NCI-H82 (cell line): ENCODE measurements around the gene CPZ.
"Not testable (repeated sequence)": the region's sequence is repeated elsewhere in the genome, so short reads cannot be mapped to it uniquely, and the experiment has no call there.

Experiments
- DNase-seq: peaks from one replicate; lab custom pipeline; 2025; lab: John Stamatoyannopoulos, UW

The CPZ gene

DNA sequence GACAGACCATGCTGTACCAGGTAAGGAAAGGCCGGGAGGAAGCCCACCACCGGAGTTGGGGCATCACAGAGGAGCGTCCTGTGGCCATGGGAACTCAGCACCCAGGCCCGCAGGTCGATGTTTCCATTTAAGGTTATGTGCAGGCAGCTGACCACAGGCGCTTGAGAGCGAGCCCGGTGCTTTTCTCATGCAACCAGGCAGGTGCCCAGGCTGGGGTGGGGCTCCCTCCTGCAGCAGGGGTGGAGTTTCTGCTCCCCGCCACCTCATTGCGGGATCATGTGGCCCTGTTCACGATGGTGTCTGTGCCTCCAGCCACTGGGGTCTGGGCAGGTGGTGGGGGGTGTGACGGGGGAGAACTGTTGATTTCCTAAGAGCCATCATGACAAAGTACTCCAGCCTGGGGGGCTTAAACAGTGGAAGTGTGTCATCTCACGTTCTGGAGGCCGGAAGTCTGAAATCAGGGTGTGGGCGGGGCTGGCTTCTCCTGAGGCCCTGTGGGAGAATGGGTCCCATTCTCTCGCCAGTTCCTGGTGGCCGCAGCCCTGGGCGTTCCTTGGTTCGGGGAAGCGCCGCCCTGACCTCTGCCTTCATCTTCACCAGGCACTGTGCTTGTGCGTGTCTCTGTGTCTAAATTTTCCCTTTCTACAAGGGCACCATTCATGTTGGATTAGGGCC is 60.9 kb downstream of the CPZ start:
- DNase-seq, result no peak

DNA sequence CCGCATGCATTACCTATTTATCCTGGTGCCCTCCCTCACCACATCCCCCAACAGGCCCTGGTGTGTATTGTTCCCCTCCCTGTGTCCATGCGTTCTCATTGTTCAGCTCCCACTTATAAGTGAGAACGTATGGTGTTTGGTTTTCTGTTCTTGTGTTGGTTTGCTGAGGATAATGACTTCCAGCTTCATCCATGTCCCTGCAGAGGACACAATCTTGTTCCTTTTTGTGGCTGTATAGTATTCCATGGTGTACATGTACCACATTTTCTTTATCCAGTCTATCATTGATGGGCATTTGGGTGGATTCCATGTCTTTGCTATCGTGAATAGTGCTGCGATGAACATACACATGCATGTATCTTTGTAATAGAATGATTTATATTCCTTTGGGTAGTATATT is 61.6 kb downstream of the CPZ start:
- DNase-seq, result not testable (repeated sequence)

DNA sequence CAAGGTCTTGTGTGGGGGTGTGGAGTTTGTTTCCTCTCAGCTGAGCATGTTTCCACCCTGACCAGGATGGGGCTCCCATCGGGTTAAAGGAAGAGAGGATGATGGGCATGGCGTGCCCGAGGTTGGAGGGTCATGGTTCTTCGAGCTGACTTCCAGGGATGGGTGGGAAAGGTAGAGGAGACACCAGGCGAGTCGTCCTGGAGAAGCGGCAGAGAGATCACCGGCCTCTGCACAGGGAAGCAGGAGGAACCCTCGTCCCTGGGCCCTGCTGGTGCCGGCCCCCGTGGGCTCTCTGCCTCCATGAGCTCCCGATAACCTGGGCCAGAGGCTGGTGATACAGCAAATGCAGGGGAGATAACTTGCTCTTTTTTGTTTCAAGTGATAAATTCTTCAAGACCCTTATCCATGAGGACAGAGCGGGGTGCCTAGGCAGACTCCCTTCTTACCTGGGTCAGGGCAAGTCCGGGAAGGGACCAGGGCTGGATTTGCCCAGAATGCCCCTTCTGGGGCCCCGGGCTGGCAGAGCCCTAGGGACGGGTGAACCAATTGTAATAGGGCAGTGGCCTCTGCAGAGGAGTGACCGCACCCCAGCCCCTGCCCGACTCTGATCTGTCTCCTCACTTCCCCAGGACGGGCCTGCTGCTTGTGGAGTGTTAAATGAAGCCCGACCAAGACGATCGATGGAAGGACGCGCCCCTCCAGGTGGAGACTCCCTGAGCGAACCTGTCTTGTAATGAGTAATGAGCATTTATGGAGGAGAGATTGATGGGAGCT is 63.0 kb downstream of the CPZ start:
- no peak for DNase-seq

DNA sequence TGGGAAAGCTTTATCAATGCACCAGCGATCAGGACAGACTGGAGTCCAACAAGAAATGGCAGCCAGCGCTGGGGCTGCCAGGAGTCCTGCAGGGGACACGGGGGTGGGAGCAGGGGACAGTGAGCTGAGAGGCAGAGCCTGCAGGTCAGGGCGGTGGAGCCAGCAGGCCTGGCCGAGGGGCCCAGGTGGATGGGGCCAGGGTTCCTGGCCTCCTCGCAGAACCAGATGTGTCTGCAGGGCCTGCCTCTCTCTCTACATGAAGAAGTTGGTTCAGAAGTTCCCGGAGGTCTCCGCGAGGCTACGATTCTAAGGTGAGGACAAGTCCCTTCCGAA is 63.6 kb downstream of the CPZ start:
- no peak for DNase-seq

DNA sequence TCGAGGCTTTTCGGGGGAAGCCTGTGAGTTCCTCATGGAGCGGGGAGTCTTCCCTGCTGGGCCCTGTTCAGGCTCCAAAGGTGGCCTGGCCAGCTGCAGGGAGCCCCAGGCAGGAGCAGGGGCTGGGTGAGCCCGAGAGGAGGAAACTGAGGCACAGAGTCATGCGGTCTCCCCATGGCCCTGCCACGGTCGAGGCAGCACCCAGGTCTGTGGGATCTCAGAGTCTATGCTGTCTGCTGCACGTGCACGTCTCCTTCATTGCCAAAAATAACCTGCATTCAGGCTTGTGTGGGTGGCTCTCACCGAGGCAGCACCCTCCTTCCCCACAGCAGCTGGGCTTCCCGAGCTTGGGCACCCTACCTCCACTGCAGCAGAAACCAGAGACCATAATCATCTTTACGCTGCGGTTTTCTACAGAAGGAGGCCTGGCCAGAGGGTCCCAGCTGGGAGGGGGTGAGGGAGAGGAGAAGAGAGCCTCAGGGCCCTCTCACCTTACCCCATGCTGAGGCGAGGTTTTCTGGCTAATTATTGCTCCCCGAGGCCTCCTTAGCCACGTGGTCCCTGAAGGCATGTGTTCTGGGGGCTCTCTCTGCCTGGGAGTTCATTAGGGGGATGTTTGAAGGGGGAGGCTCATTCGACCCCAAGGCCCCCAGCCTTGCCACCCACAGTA is 64.3 kb downstream of the CPZ start:
- DNase-seq, result no peak

DNA sequence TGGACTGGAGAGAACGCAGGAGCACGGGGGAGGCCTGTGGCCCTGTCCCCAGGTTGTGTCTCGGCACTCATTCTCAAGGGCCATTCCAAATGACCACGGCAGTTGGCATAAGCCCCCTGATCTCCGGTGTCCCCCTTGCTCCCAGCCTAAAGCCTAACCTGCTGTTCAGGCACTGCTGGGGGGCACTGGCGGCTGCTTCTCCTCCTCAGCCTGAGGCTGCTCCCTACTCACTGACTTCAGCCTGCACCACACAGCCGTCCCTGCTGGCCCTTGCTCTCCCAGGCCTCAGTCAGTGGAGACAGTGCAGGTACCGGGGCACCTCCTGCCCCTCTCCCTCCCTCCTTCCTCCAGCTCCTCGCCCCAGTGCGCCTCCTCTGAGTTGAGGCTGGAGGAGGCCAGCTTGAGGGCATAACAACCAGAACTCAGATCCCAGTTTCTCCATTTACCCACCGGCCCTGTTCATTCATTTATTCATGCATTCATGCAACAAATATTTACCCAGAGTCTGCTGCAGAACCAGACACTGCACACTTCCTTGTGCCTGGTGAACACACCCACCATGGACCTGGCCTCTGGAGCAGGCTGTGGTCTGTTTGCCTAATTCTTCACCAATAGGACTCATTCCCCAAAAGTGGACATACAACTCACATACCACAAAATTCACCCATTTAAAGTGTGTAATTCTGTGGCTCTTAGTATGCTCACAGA is 65.0 kb downstream of the CPZ start:
- no peak for DNase-seq

DNA sequence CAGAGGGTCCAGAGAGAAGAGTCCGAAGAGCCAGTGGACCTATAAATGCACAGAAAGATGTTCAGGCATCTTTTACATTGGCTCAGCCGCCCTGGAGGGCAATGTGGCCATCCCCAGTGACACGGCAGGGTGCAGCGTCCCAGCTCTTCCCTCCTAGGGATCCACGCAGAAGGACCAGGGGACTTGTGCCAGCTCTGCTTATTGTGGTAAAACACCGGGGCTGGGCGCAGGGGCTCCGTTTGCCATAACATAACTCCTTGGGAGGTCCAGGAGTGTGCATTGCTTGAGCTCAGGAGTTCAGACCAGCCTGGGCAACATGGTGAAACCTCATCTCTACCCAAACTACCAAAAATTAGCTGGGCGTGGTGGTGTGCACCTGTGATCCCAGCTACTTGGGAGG is 70.2 kb downstream of the CPZ start:
- DNase-seq, result no peak

DNA sequence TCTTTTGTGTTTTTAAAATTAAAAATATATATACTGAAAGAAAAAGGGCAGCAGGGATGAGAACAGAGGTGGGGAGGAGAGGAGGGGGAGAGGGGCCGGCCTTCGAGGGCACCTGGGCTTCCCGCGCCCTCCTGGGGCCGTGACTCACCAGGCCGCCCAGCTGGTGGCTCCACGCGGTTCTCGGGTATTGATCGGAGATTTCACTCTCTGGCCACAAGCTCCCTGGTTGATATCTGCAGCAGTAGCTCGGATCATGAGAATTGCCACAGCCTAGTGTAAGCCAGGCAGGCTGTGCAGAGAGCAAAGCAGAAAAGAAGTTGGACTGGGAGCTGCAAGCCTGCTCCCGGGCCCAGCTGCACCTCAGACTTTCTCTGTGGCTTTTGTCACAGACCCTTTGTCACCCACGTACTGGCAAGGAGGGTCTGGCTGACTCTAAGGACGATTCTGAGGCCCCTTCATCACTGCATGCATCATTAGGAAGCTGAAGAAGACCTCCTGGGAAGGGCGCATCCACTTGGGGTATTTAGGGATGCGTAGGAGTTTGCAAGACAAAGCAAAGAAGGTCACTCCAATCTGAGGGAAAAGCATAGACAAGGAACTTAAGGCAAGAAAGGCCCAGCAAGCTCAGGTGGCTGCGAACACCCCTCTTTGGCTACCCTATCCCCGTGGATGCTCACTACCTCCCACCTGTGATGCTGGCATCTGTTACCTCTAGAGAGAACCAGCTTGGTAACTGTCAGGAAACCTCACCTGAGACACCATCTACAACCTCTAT is 71.7 kb downstream of the CPZ start:
- DNase-seq, result no peak

DNA sequence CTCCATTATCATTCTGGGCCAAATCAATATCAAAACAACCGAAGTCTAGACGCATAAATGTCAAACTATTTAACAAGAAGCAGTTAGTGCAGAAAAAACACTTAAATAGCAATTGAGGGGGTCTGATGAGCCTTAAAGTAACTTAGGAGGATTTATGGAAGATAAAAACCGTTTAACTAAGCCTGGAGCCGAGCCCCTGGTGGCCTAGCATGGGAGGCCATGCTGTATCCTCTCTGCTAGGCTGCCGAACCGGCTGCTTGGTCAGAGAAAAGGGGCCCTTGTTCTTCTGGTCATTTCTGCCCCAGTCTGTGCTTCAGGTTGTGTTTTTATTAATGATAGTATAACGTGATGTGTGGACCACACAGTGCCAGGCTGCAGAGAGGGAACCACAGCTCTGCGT is 72.4 kb downstream of the CPZ start:
- DNase-seq, result peak; percentile 4

DNA sequence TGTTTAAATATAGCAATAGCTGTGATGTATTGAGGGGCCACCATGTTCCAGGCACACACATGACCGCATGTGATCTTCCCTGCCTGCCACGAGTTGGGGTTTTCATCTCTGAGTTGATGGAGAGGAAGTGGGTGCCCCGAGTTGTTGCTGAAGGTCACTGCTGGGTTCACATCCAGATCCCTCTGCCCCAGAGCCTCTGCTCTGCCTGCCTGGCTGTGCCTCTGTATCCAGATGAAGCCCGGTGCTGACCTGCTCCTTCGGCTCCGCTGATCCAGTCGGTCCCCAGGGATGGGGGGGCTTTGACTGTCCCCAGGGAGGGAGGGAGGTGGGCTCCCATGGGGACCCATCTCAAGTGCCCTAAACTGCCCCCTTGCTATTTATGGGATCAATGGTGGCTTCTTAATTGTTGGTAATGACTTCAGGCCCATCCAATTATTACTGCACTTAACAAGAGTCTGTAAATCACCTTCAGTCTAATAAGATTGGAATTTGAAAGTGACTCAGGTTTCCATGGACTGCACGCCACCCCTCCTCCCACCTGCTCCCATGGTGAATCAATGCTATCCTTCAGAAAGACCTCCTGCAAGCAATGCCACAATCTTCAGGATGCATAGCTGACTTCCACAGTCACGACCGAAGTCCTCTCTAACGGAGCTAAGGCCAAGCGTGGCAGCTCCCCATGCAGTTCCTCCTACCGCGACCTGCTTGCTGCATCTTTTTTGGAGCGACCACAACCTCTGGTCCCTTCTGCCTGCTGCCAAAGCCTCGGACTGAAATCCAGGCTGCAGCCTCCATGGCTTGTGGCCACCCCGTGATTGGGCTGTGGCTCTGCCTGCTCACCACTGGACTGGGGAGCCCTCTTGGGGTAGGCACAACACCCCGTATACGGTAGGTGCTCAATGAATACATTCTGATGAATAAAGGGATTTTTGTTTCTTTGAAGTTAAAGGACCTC is 73.1 kb downstream of the CPZ start:
- peak; percentile 60 for DNase-seq

DNA sequence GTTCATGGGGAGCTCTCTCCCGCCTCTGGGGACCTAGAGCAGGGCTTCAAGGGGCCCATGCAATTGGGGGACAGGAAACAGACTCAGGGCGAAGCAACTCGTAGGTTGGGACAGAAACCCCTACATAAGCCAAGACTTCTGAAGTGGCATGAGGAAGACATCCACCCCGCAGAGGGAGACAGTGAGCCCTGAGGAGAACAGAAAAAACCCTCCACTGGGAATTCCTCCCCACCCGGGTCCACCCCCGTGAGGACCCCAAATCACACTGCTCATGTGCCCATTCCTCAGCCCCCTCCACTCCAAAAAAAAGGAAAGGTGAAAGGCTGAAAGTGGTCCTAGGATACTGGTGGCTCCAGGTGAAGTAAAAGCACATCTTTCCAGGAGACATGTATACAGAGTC is 74.0 kb downstream of the CPZ start:
- DNase-seq, result no peak
